OCI-LY3 (cell line): Measurements from ENCODE around the gene TACC2.

Experiments used
- CTCF ChIP-seq: fragments of 200-600, 300-600 bp; sonication (generic); IDR thresholded peaks from 2 replicates; pipeline ENCODE4 v1.5.1; 2014; ENCODE audit warnings: antibody characterized with exemption, low read length, low read depth
- EZH2phosphoT487 ChIP-seq: fragments of 200-600 bp; shearing (Covaris generic); IDR thresholded peaks from 2 replicates; pipeline ENCODE4 v1.6.1; 2018; ENCODE audit warnings: antibody characterized with exemption, mixed run types, low read depth

DNA sequence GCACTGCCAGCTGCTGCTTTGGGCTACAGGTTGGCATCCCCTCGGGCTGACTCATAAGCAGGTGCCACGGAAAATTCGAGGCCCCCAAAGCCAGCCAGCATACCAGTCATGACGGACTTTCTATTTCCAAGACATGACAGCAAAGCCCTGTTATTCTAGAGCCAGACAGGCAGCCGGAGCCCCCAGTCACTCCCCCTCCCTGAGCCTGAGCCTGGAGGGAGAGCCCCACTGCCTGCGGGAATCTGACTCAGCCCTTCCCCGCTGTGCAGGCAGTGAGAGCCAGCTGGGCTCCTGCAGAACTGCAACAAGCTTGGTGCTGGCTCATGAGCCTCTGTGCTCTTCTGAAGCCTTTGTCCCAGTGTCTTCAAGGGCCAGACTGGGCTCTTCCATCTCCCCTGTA lies 297.9 kb downstream of the TACC2 start:
- TF ChIP-seq CTCF (no peak), EZH2phosphoT487 (no peak)
